Hepatocyte (in vitro differentiated cells): Measurements from ENCODE around the gene HYAL3. TPM values are rescaled to one million over a fixed set of nuclear protein-coding genes. Genes with fewer than 3 reads are reported as not detected.
"Not testable (repeated sequence)": the region's sequence is repeated elsewhere in the genome, so short reads cannot be mapped to it uniquely, and the experiment has no call there.

Experiments
- DNase-seq: peaks from one replicate; pipeline ENCODE4 v3.0.0-alpha.2; 2016; ENCODE audit warnings: low spot score
- H2AFZ ChIP-seq: fragments of 200-600 bp; sonication (generic); 2 replicates; pipeline ENCODE4 v1.6.0; 2016; ENCODE audit warnings: antibody characterized with exemption, mild to moderate bottlenecking
- H3K27ac ChIP-seq: fragments of 200-600 bp; sonication (generic); 2 replicates; pipeline ENCODE4 v1.5.1; 2016; ENCODE audit warnings: mild to moderate bottlenecking
- H3K27me3 ChIP-seq: fragments of 200-600 bp; sonication (generic); 2 replicates; pipeline ENCODE4 v1.6.1; 2016
- H3K36me3 ChIP-seq: fragments of 200-600 bp; sonication (generic); replicated peaks from 2 replicates; pipeline ENCODE4 v1.5.1; 2016; ENCODE audit warnings: low read depth; ENCODE audit not compliant: insufficient read depth
- H3K4me1 ChIP-seq: fragments of 200-600 bp; sonication (generic); 2 replicates; pipeline ENCODE4 v1.5.1; 2016; ENCODE audit warnings: mild to moderate bottlenecking, moderate library complexity; ENCODE audit not compliant: insufficient read depth
- H3K4me2 ChIP-seq: fragments of 200-600 bp; sonication (generic); 2 replicates; pipeline ENCODE4 v1.6.0; 2016
- H3K4me3 ChIP-seq: fragments of 200-600 bp; sonication (generic); 2 replicates; pipeline ENCODE4 v1.5.1; 2016; ENCODE audit warnings: mild to moderate bottlenecking
- H3K79me2 ChIP-seq: fragments of 200-600 bp; sonication (generic); 2 replicates; pipeline ENCODE4 v1.6.0; 2017; ENCODE audit warnings: mild to moderate bottlenecking
- H3K9me2 ChIP-seq: fragments of 200-600 bp; sonication (generic); replicated peaks from 2 replicates; pipeline ENCODE4 v1.6.0; 2017; ENCODE audit warnings: mild to moderate bottlenecking; ENCODE audit not compliant: insufficient read depth
- H3K9me3 ChIP-seq: fragments of 200-600 bp; sonication (generic); 2 replicates; pipeline ENCODE4 v1.5.1; 2016; ENCODE audit warnings: low read depth, mild to moderate bottlenecking
- H4K20me1 ChIP-seq: fragments of 200-600 bp; sonication (generic); 2 replicates; pipeline ENCODE4 v1.6.0; 2016; ENCODE audit warnings: mild to moderate bottlenecking; ENCODE audit not compliant: insufficient read depth, poor library complexity, severe bottlenecking
- EZH2 ChIP-seq: fragments of 200-600 bp; sonication (generic); IDR thresholded peaks from 2 replicates; pipeline ENCODE4 v1.6.1; 2016; ENCODE audit warnings: antibody characterized with exemption, mild to moderate bottlenecking, borderline replicate concordance
- EZH2phosphoT487 ChIP-seq: fragments of 200-600 bp; sonication (generic); IDR thresholded peaks from one replicate; pipeline ENCODE4 v1.6.1; 2018; ENCODE audit warnings: antibody characterized with exemption, mild to moderate bottlenecking, low read depth, moderate library complexity; ENCODE audit not compliant: unreplicated experiment, severe bottlenecking
- WGBS: methylation state at CpG from one replicate; pipeline ENCODE4 v1.1.6; 2016; ENCODE audit warnings: low lambda C conversion rate; ENCODE audit errors: missing lambda C conversion rate; 5-methylcytosine and 5-hydroxymethylcytosine counted together
- polyA plus RNA-seq: library from polyadenylated mRNA; unstranded; fragments of >200 nt; fragmentation: Nextera tagmentation; extraction: Ambion mirVana; gene quantifications from 2 replicates; pipeline ENCODE4 v1.2.1, GENCODE V29; 2016
- total RNA-seq: library from RNA; depleted of rRNA; stranded (reverse); fragments of >200 nt; gene quantifications from 2 replicates; pipeline ENCODE4 v1.2.3, GENCODE V29; 2014
- TF ChIP-seq, protein P1 (sequence below): fragments of 200-600 bp; sonication (generic); IDR thresholded peaks from 2 replicates; pipeline ENCODE4 v1.5.1; 2016; ENCODE audit warnings: antibody characterized with exemption, mild to moderate bottlenecking; ENCODE audit not compliant: poor library complexity

The HYAL3 gene
- total and polyA plus RNA-seq, 2 experiments from 2014 or later, result 3.7 to 7.0 TPM

DNA sequence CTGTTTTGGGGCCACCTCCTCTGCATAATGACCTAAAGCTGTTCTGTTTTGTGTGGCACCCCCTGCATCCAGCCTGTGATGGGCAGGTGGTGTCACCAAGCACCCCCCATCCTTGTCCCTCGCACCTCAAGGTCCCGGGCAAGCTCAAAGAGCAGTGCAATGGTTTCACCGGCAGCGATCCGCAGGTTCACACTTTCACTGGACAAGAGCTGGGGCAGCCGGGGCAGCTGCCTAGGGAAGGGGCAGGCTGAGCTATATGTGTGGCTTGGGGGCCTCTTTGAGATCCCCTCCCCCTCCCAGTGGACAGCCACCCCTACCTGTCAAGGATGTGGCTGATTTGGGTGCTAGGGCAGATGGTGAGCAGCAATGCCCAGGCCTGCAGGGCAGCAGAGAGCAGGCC, 10.1 kb downstream of the HYAL3 start:
- Histone ChIP-seq H3K79me2 (peaks cover 16% of the 10 kb centered on the region), H3K4me2 (no peak overlapping the region), H3K9me3 (no peaks in the 10 kb centered on the region), H3K27ac (no peak overlapping the region), H3K4me3 (no peak overlapping the region), H2AFZ (no peak overlapping the region), H3K9me2 (no peaks in the 10 kb centered on the region), H3K36me3 (no peaks in the 10 kb centered on the region), H3K4me1 (peaks cover 15% of the 10 kb centered on the region), H4K20me1 (no peaks in the 10 kb centered on the region), H3K27me3 (no peaks in the 10 kb centered on the region)
- 97% methylated on average over 6 of the region's 6 CpGs for WGBS
- no peak for DNase-seq
- no peak for TF ChIP-seq EZH2phosphoT487
- no peak for TF ChIP-seq EZH2

DNA sequence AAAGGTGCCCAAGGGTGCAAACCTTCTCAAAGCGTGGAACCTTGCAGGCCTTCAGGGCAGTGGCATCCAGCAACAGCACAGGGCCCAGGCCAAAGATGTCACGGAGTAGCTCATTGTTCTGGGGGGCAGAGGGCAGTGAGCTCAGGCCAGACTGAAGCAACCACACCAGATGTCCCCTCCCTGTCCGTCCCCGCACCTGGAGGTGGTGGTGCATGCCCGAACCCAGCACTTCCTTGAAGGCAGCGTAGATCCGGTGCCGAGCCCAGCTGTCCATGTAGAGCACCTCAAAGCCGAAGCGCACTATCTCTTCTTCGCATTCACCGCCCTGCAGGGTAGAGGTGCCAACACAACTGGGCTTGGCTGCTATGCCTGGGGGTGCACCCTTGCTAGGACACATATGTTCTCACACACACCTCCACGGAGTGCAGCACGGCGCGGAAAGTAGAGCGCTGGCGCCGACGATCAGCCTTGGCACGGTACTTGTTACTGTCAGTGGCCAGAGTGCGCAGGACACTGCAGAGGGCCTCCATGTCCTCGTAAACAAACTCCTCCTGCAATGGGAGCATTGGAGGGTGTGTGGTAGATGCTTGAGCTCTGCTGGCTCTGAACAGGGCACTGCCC, 10.7 kb downstream of the HYAL3 start:
- H3K9me2 ChIP-seq, result no peaks in the 10 kb centered on the region
- H3K4me2 ChIP-seq, result no peak overlapping the region
- H2AFZ ChIP-seq, result no peak overlapping the region
- no peaks in the 10 kb centered on the region for H3K9me3 ChIP-seq
- no peaks in the 10 kb centered on the region for H4K20me1 ChIP-seq
- DNase-seq, result no peak
- H3K27me3 ChIP-seq, result no peaks in the 10 kb centered on the region
- 97% methylated on average over 23 of the region's 23 CpGs for WGBS
- no peak overlapping the region for H3K4me3 ChIP-seq
- H3K36me3 ChIP-seq, result no peaks in the 10 kb centered on the region
- H3K4me1 ChIP-seq, result peaks cover 15% of the 10 kb centered on the region
- TF ChIP-seq EZH2phosphoT487, result no peak
- no peak for TF ChIP-seq EZH2
- TF ChIP-seq, protein P1, sequence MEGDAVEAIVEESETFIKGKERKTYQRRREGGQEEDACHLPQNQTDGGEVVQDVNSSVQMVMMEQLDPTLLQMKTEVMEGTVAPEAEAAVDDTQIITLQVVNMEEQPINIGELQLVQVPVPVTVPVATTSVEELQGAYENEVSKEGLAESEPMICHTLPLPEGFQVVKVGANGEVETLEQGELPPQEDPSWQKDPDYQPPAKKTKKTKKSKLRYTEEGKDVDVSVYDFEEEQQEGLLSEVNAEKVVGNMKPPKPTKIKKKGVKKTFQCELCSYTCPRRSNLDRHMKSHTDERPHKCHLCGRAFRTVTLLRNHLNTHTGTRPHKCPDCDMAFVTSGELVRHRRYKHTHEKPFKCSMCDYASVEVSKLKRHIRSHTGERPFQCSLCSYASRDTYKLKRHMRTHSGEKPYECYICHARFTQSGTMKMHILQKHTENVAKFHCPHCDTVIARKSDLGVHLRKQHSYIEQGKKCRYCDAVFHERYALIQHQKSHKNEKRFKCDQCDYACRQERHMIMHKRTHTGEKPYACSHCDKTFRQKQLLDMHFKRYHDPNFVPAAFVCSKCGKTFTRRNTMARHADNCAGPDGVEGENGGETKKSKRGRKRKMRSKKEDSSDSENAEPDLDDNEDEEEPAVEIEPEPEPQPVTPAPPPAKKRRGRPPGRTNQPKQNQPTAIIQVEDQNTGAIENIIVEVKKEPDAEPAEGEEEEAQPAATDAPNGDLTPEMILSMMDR, result no peak
- no peak overlapping the region for H3K27ac ChIP-seq
- peaks cover 16% of the 10 kb centered on the region for H3K79me2 ChIP-seq

DNA sequence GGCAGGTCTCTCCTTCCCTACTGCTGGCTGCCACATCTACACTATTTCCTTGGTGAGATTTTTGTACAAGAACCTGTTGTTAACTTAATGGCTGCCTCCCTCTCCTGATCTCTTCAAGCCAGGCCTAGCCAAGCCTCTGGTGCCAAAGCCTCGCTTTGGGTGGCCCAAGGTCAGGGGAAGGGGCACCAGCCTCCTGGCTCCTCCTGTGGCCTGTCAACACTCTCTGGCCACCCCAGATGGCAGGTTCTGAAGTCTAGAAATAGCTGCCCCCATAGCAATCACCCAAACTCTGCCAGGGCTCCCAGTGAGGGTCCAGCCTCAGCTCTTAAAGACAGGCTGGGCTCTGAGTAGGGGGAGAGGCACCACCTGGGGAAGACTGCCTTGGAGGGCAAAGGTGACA, 11.9 kb downstream of the HYAL3 start:
- DNase-seq, result no peak
- Histone ChIP-seq H3K36me3 (no peaks in the 10 kb centered on the region), H3K4me2 (no peak overlapping the region), H3K9me2 (no peaks in the 10 kb centered on the region), H3K4me3 (no peak overlapping the region), H3K27ac (no peak overlapping the region), H4K20me1 (no peaks in the 10 kb centered on the region), H2AFZ (no peak overlapping the region), H3K9me3 (no peaks in the 10 kb centered on the region), H3K79me2 (peaks cover 16% of the 10 kb centered on the region), H3K27me3 (no peaks in the 10 kb centered on the region), H3K4me1 (peaks cover 8% of the 10 kb centered on the region)
- WGBS, result 95% methylated on average over 1 of the region's 1 CpG
- TF ChIP-seq, protein P1, result no peak
- TF ChIP-seq EZH2phosphoT487 (no peak), EZH2 (no peak)

DNA sequence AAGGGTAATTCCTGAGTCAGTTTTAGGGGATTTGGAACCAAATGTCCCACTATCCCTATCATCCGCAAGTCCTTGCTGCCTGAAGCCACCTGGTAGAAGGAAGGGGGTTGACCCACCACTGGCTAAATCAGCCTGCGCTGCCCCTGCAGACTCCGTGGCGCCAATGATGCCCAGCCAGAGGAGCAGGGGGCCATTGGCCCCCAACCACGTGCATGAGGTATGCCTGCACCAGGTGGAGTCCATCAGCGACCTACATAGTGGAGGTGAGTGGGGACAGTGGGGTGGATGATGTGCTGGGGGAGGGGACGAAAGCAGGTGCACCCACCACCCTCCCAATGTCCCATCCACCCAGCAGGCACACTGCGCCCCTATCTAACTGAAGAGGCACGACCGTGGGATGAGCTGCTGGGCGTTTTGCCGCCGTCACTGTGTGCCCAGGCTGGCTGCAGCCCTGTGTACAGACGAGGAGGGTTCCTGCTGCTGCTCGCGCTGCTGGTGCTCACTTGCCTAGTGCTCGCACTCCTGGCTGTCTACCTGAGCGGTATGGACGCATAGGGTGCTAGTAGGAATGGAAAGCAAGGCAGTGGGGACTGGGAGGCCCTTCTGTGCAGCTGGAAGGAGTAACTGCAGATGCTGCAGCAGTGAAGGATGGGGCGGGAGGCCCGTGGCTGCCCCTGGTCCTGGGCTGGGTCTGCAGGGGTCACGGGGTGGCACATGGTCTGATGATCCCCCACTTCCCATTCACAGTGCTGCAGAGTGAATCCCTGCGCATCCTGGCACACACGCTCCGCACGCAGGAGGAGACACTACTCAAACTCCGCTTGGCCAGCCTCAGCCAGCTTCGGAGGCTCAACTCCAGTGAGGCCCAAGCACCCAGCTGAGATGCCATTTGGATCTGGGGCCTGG, 12.6 kb downstream of the HYAL3 start:
- Histone ChIP-seq H4K20me1 (no peaks in the 10 kb centered on the region), H3K4me1 (peaks cover 7% of the 10 kb centered on the region), H3K9me2 (no peaks in the 10 kb centered on the region), H3K4me3 (no peak overlapping the region), H3K27me3 (no peaks in the 10 kb centered on the region), H3K27ac (no peak overlapping the region), H2AFZ (no peak overlapping the region), H3K4me2 (no peak overlapping the region), H3K9me3 (no peaks in the 10 kb centered on the region), H3K36me3 (no peaks in the 10 kb centered on the region), H3K79me2 (peaks cover 10% of the 10 kb centered on the region)
- WGBS, result 96% methylated on average over 27 of the region's 28 CpGs
- no peak for DNase-seq
- TF ChIP-seq, protein P1, result no peak
- no peak for TF ChIP-seq EZH2
- no peak for TF ChIP-seq EZH2phosphoT487

DNA sequence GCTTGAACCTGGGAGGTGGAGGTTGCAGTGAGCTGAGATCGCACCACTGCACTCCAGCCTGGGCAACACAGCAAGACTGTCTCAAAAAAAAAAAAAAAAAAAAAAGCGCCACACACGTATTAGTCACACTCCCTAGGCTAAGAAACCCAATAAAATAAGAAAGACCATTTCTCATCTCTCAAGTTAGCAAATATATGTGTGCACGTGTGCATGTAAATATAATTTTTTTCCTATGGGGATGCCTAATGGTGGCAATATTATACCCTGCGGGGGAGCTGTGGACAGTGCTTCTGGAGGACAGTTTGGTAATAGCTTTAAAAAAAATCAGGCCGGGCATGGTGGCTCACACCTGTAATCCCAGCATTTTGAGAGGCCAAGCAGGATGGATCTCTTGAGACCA, 15.1 kb downstream of the HYAL3 start:
- not testable (repeated sequence) for H3K4me1 ChIP-seq, H3K4me3 ChIP-seq, H4K20me1 ChIP-seq, H2AFZ ChIP-seq, H3K9me3 ChIP-seq, H3K36me3 ChIP-seq, H3K27ac ChIP-seq, H3K4me2 ChIP-seq, DNase-seq, H3K79me2 ChIP-seq, H3K27me3 ChIP-seq, H3K9me2 ChIP-seq
- WGBS, result 87% methylated on average over 6 of the region's 6 CpGs
